ENCODE data around the gene MCRS1. TPM values are rescaled to one million over a fixed set of nuclear protein-coding genes. Genes with fewer than 3 reads are reported as not detected.
"Not testable (repeated sequence)": the region's sequence is repeated elsewhere in the genome, so short reads cannot be mapped to it uniquely, and the experiment has no call there.

The MCRS1 gene
- total RNA-seq, 2 experiments from 2014 or later: 73.6 to 78.2 TPM

- Mint-ChIP-seq H3K27me3 (peaks cover 24% of the 10 kb centered on the region), H3K36me3 (no peaks in the 10 kb centered on the region), H3K27ac (peak overlapping the region; percentile 43), H3K4me1 (peaks cover 19% of the 10 kb centered on the region), H3K9me3 (no peaks in the 10 kb centered on the region), H3K4me3 (no peak overlapping the region)
- DNase-seq: no peak
Measured at GRCh38 chr12:49542592-49543160, 25.3 kb downstream of the MCRS1 start.

- H3K4me1 Mint-ChIP-seq: peaks cover 13% of the 10 kb centered on the region
- H3K36me3 Mint-ChIP-seq: no peaks in the 10 kb centered on the region
- H3K4me3 Mint-ChIP-seq: no peak overlapping the region
- H3K9me3 Mint-ChIP-seq: no peaks in the 10 kb centered on the region
- peaks cover 30% of the 10 kb centered on the region for H3K27me3 Mint-ChIP-seq
- DNase-seq: no peak
- no peak overlapping the region for H3K27ac Mint-ChIP-seq
Measured at GRCh38 chr12:49541911-49542505, 25.9 kb downstream of the MCRS1 start.

DNA sequence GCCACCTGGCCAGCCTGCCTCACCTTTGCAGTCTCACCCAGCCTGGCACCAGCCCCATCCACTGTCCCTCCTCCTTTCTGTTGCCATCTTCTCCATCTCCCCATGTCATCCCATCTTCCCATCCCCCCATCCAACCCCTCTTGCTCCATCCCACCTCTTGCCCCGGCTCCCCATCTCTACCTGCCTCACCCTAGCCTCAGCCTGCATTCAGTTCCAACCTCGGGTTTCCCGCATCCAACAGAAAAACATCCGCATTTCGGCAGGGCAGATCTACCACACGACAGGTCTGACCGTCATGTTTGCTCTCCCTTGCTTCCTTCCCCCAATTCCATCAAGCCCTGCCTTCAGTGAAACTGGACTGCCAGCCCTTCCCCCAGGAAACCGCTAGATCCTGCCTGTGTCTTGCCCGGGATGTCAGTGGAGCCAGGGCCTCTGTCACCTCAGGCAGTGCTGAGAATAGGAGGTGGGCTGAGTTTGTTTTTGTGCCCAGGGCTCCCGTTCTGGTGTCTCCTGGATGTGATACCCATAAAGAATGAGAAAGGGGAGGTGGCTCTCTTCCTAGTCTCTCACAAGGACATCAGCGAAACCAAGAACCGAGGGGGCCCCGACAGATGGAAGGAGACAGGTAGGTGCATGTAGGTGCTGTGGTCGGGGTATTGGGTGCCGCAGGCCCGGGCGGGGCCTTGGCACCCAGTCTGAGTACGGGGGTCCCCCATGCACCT lies 26.6 kb downstream of the MCRS1 start:
- Mint-ChIP-seq H3K27ac (no peak overlapping the region), H3K27me3 (peaks cover 37% of the 10 kb centered on the region), H3K36me3 (no peaks in the 10 kb centered on the region), H3K4me1 (peaks cover 15% of the 10 kb centered on the region), H3K4me3 (no peak overlapping the region), H3K9me3 (no peaks in the 10 kb centered on the region)
- DNase-seq: no peak

DNA sequence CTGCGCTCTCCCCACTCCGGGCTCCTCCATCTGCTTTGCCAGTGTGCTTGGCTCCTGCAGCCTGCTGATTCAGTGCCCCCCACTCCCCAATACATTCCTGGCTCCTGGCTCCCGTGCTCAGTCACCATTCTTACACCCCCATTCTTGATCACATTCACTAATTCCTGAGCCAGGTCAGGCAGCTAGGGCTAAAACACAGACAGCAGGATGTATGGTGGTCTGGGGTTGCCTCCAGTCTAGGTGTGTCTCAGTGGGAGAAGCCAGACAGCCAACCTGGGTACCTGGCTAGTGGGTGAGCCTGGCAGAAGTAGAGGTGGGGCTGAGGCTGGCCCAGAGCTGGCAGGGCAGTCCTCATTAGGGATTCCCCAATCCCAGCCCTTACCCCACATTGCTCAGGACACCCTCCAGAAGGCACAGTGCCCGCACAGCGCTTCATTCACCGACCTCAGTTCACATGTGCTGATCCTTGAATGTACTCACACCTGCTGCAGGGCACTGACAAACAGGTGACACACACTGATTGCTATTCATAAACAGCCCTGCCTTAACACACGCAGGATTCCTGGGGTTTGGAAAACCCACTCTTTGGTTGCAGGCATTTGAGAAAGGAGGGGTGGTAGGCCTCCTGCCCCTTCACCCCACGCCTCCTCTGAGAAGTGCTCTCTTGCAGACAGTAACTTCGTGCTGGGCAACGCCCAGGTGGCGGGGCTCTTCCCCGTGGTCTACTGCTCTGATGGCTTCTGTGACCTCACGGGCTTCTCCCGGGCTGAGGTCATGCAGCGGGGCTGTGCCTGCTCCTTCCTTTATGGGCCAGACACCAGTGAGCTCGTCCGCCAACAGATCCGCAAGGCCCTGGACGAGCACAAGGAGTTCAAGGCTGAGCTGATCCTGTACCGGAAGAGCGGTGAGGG lies 27.5 kb downstream of the MCRS1 start:
- Mint-ChIP-seq H3K4me3 (peak overlapping the region; percentile 26), H3K9me3 (no peaks in the 10 kb centered on the region), H3K4me1 (peaks cover 15% of the 10 kb centered on the region), H3K36me3 (no peaks in the 10 kb centered on the region), H3K27me3 (peaks cover 38% of the 10 kb centered on the region), H3K27ac (no peak overlapping the region)
- no peak for DNase-seq

GRCh38 chr12:49539406-49540228 lies 28.3 kb downstream of the MCRS1 start:
- Mint-ChIP-seq H3K4me3 (peak overlapping the region; percentile 9), H3K27me3 (peaks cover 38% of the 10 kb centered on the region), H3K27ac (no peak overlapping the region), H3K36me3 (no peaks in the 10 kb centered on the region), H3K9me3 (no peaks in the 10 kb centered on the region), H3K4me1 (peaks cover 9% of the 10 kb centered on the region)
- no peak for DNase-seq

- peaks cover 38% of the 10 kb centered on the region for H3K27me3 Mint-ChIP-seq
- peak within 1 kb of the TSS; percentile 66 for H3K4me3 Mint-ChIP-seq
- H3K36me3 Mint-ChIP-seq: no peaks in the 10 kb centered on the region
- peak; percentile 82 for DNase-seq
- no peaks in the 10 kb centered on the region for H3K9me3 Mint-ChIP-seq
- H3K27ac Mint-ChIP-seq: no peak within 1 kb of the TSS
- H3K4me1 Mint-ChIP-seq: peaks cover 8% of the 10 kb centered on the region
Measured at GRCh38 chr12:49538510-49539403, 29.2 kb downstream of the MCRS1 start, which contains the start of gene KCNH3. Gene KCNH3, plus strand, starts transcription at chr12:49539030. Its CDS starts 387 bp downstream, at chr12:49539417.

- H3K27ac Mint-ChIP-seq: no peak overlapping the region
- H3K4me1 Mint-ChIP-seq: peaks cover 6% of the 10 kb centered on the region
- H3K36me3 Mint-ChIP-seq: no peaks in the 10 kb centered on the region
- H3K4me3 Mint-ChIP-seq: peak overlapping the region; percentile 66
- H3K9me3 Mint-ChIP-seq: no peaks in the 10 kb centered on the region
- peaks cover 38% of the 10 kb centered on the region for H3K27me3 Mint-ChIP-seq
- DNase-seq: peak; percentile 40
Measured at GRCh38 chr12:49537752-49538509, 30.0 kb downstream of the MCRS1 start.

DNA sequence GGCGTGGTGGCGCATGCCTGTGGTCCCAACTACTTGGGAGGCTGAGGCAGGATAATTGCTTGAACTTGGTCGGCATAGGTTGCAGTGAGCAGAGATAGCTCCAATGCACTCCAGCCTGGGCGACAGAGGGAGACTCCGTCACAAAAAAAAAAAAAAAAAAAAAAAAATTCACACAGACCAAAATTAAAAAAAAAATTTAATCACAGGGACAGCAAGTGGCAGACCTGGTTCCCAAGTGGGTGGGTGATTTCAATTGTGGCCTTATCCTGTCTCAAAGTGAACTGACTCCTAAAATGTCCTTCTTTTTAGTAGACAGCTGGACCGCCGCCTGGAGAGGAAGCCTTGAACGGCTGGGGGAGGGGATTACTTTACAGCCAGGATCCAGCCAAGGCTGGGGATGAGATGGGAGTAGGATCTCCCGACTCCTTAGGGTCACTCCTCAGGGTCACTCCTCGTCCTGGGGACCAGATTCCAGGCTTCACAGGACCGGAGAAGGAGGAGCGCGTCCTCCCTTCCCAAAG lies 30.7 kb downstream of the MCRS1 start:
- H3K4me3 Mint-ChIP-seq: peak overlapping the region; percentile 43
- H3K27me3 Mint-ChIP-seq: peaks cover 38% of the 10 kb centered on the region
- no peak overlapping the region for H3K27ac Mint-ChIP-seq
- H3K36me3 Mint-ChIP-seq: no peaks in the 10 kb centered on the region
- H3K9me3 Mint-ChIP-seq: no peaks in the 10 kb centered on the region
- no peak for DNase-seq
- H3K4me1 Mint-ChIP-seq: peaks cover 6% of the 10 kb centered on the region

DNA sequence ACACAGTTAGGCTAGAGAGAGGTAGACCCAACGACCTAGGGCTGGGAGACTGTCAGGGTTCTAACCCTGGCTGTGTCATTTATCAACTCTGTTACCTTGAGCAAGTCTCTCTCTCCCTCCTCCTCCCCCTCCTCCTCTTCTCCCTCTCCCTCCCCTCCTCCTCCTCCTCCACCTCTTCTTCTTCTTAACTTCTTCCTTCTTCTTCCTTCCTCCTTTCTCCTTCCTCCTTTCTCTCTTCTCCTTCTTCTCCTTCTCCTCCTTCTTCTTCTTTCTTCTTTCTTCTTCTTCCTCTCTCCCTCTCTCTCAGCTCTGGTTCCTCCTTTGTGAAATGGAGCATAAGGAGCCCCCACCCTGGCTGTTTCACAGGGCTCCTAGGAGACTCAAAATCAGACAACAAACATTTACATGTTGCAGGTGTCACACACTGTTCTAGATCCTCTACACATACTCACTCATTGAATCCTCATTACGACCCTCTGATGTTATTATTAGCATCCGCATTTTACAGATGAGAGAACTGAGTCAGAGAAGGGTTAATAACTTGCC lies 31.3 kb downstream of the MCRS1 start:
- H3K36me3 Mint-ChIP-seq: no peaks in the 10 kb centered on the region
- H3K4me3 Mint-ChIP-seq: no peak overlapping the region
- no peak for DNase-seq
- H3K27ac Mint-ChIP-seq: no peak overlapping the region
- H3K4me1 Mint-ChIP-seq: peaks cover 6% of the 10 kb centered on the region
- H3K27me3 Mint-ChIP-seq: peaks cover 38% of the 10 kb centered on the region
- no peaks in the 10 kb centered on the region for H3K9me3 Mint-ChIP-seq

- peaks cover 38% of the 10 kb centered on the region for H3K27me3 Mint-ChIP-seq
- H3K4me1 Mint-ChIP-seq: peaks cover 6% of the 10 kb centered on the region
- no peak for DNase-seq
Measured at GRCh38 chr12:49535921-49536525, 31.9 kb downstream of the MCRS1 start.

DNA sequence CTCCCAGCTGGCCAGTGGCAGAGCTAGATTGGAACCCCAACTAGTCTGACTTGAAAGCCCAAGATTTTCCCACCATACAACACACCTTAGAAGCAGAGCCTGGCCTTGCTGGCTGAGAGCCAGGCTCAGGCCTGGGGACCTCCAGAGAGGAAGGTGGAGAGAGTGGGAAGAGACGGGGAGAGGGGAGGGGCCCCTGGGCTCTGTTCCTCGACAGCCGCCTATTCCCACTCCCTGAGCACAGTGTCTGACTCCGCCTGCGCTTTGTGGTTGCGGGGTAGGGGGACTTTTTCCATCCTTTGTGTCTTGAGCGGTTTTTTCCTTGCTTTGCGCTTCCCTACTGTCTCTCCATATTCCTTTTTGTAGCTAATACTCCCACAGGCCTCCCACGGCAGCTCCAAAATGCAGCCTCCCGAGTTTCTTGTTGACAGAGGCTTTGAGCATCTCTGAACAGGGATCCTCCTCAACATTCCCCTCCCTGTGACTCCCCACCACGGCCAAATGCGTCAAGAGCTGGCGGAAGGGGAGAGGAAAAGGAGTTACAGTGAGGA lies 33.1 kb downstream of the MCRS1 start:
- H3K4me3 Mint-ChIP-seq: no peak overlapping the region

More at GRCh38 chr12:49535921-49536525, 31.9 kb downstream of the MCRS1 start:
- Mint-ChIP-seq H3K4me3 (no peak overlapping the region), H3K27ac (no peak overlapping the region), H3K36me3 (no peaks in the 10 kb centered on the region), H3K9me3 (no peaks in the 10 kb centered on the region)

DNA sequence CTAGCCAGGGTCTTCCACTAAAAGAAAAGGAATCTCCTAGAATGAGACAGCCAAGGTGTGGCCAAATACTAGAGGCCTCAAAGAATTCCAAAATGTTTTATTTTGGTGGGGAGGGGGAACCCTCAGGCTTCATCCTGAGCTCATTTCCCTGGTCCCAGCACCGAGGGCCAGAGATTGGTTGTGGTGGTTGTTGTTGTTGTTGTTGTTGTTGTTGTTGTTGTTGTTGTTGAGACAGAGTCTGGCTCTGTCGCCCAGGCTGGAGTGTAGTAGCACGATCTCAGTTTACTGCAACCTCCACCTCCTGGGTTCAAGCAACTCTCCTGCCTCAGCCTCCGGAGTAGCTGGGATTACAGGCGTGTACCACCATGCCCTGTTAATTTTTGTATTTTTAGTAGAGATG lies 33.8 kb downstream of the MCRS1 start:
- H3K27ac Mint-ChIP-seq, H3K4me1 Mint-ChIP-seq, DNase-seq, H3K36me3 Mint-ChIP-seq, H3K9me3 Mint-ChIP-seq, H3K4me3 Mint-ChIP-seq: not testable (repeated sequence)
- H3K27me3 Mint-ChIP-seq: peaks cover 25% of the 10 kb centered on the region

More for the DNA sequence above, 33.1 kb downstream of the MCRS1 start:
- Mint-ChIP-seq H3K27ac (no peak overlapping the region), H3K9me3 (no peaks in the 10 kb centered on the region), H3K36me3 (no peaks in the 10 kb centered on the region), H3K4me1 (peaks cover 2% of the 10 kb centered on the region), H3K27me3 (peaks cover 30% of the 10 kb centered on the region)
- no peak for DNase-seq

Measured in activated naive CD8-positive, alpha-beta T cell treated with anti-CD3 and anti-CD28 coated beads for 36 hours (primary cell).